Motor neuron (in vitro differentiated cells): ENCODE measurements around the gene CDK6. TPM values are rescaled to one million over a fixed set of nuclear protein-coding genes. Genes with fewer than 3 reads are reported as not detected.

ENCODE experiments used
- ATAC-seq, 8 experiments: fragments of 200-7000 bp; cut with Tn5 transposase; replicated peaks in 6 of 8; 2 replicates each; pipeline ENCODE4 v1.8.0; 2021; ENCODE audit warnings: mild to moderate bottlenecking in 8 of 8, moderate library complexity in 8 of 8
- H3K27ac ChIP-seq, 2 donors: fragments of 250-450 bp; sonication (Bioruptor Pico); 2 replicates each; pipeline ENCODE4 v1.9.0; 2021; ENCODE audit warnings: antibody characterized with exemption in 2 of 2, mild to moderate bottlenecking in 2 of 2, moderate library complexity in 1 of 2
- H3K4me1 ChIP-seq, 2 donors: fragments of 250-450 bp; sonication (Bioruptor Pico); replicated peaks in 1 of 2; 2 replicates each; pipeline ENCODE4 v1.6.1; 2021; ENCODE audit warnings: antibody characterized with exemption in 2 of 2, mild to moderate bottlenecking in 2 of 2, moderate library complexity in 1 of 2
- H3K4me3 ChIP-seq, 5 donors: fragments of 250-450 bp; sonication (Bioruptor Pico); 2 replicates each; pipeline ENCODE4 v1.9.0; 2021; ENCODE audit warnings: antibody characterized with exemption in 5 of 5, mild to moderate bottlenecking in 5 of 5, moderate library complexity in 4 of 5
- WGBS, 10 experiments: fragments of 450-650 bp; shearing (Covaris generic); methylation state at CpG; one replicate each; pipeline ENCODE4 v1.0.0; 2022; 5-methylcytosine and 5-hydroxymethylcytosine counted together
- in situ Hi-C, 9 experiments: fragments of 400-800 bp; cut with MboI; loops; one replicate each; pipeline ENCODE4 v1.15.0; 2021; ENCODE audit warnings: low sequenced_read_pairs in 9 of 9, low pct_unique_long_range_greater_than_20kb in 2 of 9; ENCODE audit not compliant: unreplicated experiment in 9 of 9
- total RNA-seq, 8 experiments: library from RNA; unstranded; fragments of 300-600 nt; gene quantifications; 2 replicates each; pipeline versions ENCODE4 v1.2.3 to v1.2.4, GENCODE V29; 2022

Gene CDK6
- total RNA-seq, 8 experiments from 2014 or later, result 11.2 to 55.2 (median 25.7) TPM

- in situ Hi-C loops, result loop anchor here in 1 of 9 experiments (25.0 kb wide), 1 partner anchor 418 kb away; no protein-coding TSS in a partner anchor
- no peak for ATAC-seq
- Histone ChIP-seq H3K4me1 (peaks cover 0 to 11% of the 10 kb centered on the region in 2 donors), H3K27ac (no peak overlapping the region), H3K4me3 (no peak overlapping the region)
- WGBS, 10 experiments, result 92 to 100% (median 100%) methylated on average over 1 to 2 of the region's 2 CpGs; no CpG with 5 or more reads in 2 of the 10 experiments
Measured at GRCh38 chr7:92643821-92644220, 192.6 kb downstream of the CDK6 start.

GRCh38 chr7:92641921-92642511 lies 194.4 kb downstream of the CDK6 start:
- 23 to 100% (median 80%) methylated on average over 1 to 4 of the region's 4 CpGs; no CpG with 5 or more reads in 3 of the 10 experiments for WGBS, 10 experiments
- no peak overlapping the region for H3K4me3 ChIP-seq
- peak in 2 of 8 experiments; percentile 16 to 18 for ATAC-seq
- no peak overlapping the region for H3K27ac ChIP-seq
- peaks cover 0 to 11% of the 10 kb centered on the region in 2 donors for H3K4me1 ChIP-seq
- in situ Hi-C loops, result loop anchor here in 1 of 9 experiments (25.0 kb wide), 1 partner anchor 420 kb away; no protein-coding TSS in a partner anchor

- Histone ChIP-seq H3K4me1 (peaks cover 6 to 9% of the 10 kb centered on the region in 2 donors), H3K4me3 (no peak overlapping the region), H3K27ac (no peak overlapping the region)
- in situ Hi-C loops, result loop anchor here in 1 of 9 experiments (25.0 kb wide), 1 partner anchor 422 kb away; no protein-coding TSS in a partner anchor
- no peak for ATAC-seq
- WGBS, 10 experiments, result 95 to 100% (median 100%) methylated on average over 1 to 4 of the region's 4 CpGs; no CpG with 5 or more reads in 3 of the 10 experiments
Measured at GRCh38 chr7:92639966-92640365, 196.4 kb downstream of the CDK6 start.

- no peak for ATAC-seq
- H3K4me1 ChIP-seq, result peaks cover 10 to 12% of the 10 kb centered on the region in 2 donors
- 34 to 100% (median 91%) methylated on average over 2 to 9 of the region's 9 CpGs for WGBS, 10 experiments
- H3K27ac ChIP-seq, result no peak overlapping the region
- H3K4me3 ChIP-seq, result no peak overlapping the region
- in situ Hi-C loops, result loop anchor here in 1 of 9 experiments (25.0 kb wide), 1 partner anchor 423 kb away; no protein-coding TSS in a partner anchor
Measured at GRCh38 chr7:92639213-92639896, 197.0 kb downstream of the CDK6 start.

- H3K4me3 ChIP-seq, result no peak overlapping the region
- ATAC-seq, result no peak
- H3K27ac ChIP-seq, result no peak overlapping the region
Measured at GRCh38 chr7:92636018-92636560, 200.3 kb downstream of the CDK6 start.

GRCh38 chr7:92635538-92635937 lies 200.8 kb downstream of the CDK6 start:
- 33 to 95% (median 84%) methylated on average over 2 to 4 of the region's 4 CpGs for WGBS, 10 experiments
- in situ Hi-C loops, result loop anchor here in 1 of 9 experiments (25.0 kb wide), 1 partner anchor 427 kb away; no protein-coding TSS in a partner anchor
- no peak overlapping the region for H3K4me3 ChIP-seq
- H3K4me1 ChIP-seq, result peaks cover 24 to 31% of the 10 kb centered on the region in 2 donors
- no peak for ATAC-seq
- no peak overlapping the region for H3K27ac ChIP-seq

More at GRCh38 chr7:92636018-92636560, 200.3 kb downstream of the CDK6 start:
- in situ Hi-C loops, result loop anchor here in 1 of 9 experiments (25.0 kb wide), 1 partner anchor 426 kb away; no protein-coding TSS in a partner anchor
- WGBS, 10 experiments, result 93 to 100% (median 100%) methylated on average over 1 to 5 of the region's 5 CpGs; no CpG with 5 or more reads in 1 of the 10 experiments
- peaks cover 24 to 31% of the 10 kb centered on the region in 2 donors for H3K4me1 ChIP-seq

- Histone ChIP-seq H3K4me1 (peaks cover 24 to 31% of the 10 kb centered on the region in 2 donors), H3K4me3 (no peak overlapping the region), H3K27ac (no peak overlapping the region)
- 2 to 53% (median 35%) methylated on average over 1 to 4 of the region's 4 CpGs for WGBS, 10 experiments
- peak; percentile 33 to 57 (median 50) for ATAC-seq
- in situ Hi-C loops, result loop anchor here in 1 of 9 experiments (25.0 kb wide), 1 partner anchor 427 kb away; no protein-coding TSS in a partner anchor
Measured at GRCh38 chr7:92634924-92635519, 201.4 kb downstream of the CDK6 start.

GRCh38 chr7:92634205-92634604 lies 202.2 kb downstream of the CDK6 start:
- peak in 1 of 8 experiments; percentile 10 for ATAC-seq
- H3K4me3 ChIP-seq, result no peak overlapping the region
- no peak overlapping the region for H3K27ac ChIP-seq
- in situ Hi-C loops, result loop anchor here in 1 of 9 experiments (25.0 kb wide), 1 partner anchor 428 kb away; no protein-coding TSS in a partner anchor
- WGBS, 10 experiments, result 0 to 67% (median 16%) methylated on average over 1 of the region's 1 CpG; no CpG with 5 or more reads in 2 of the 10 experiments
- H3K4me1 ChIP-seq, result peaks cover 24 to 31% of the 10 kb centered on the region in 2 donors

GRCh38 chr7:92633211-92633906 lies 203.0 kb downstream of the CDK6 start:
- WGBS, 10 experiments, result 0 to 48% (median 20%) methylated on average over 1 to 2 of the region's 2 CpGs; no CpG with 5 or more reads in 1 of the 10 experiments
- peak; percentile 88 to 95 (median 90) for ATAC-seq
- in situ Hi-C loops, result loop anchor here in 1 of 9 experiments (25.0 kb wide), 1 partner anchor 429 kb away; no protein-coding TSS in a partner anchor
- Histone ChIP-seq H3K27ac (peak overlapping the region in 1 of 2 donors; percentile 11), H3K4me1 (peaks cover 24 to 31% of the 10 kb centered on the region in 2 donors), H3K4me3 (no peak overlapping the region)

- in situ Hi-C loops, result loop anchor here in 1 of 9 experiments (25.0 kb wide), 1 partner anchor 430 kb away; no protein-coding TSS in a partner anchor
- WGBS, 10 experiments, result 86 to 100% (median 100%) methylated on average over 1 of the region's 1 CpG; no CpG with 5 or more reads in 1 of the 10 experiments
- Histone ChIP-seq H3K4me1 (peaks cover 24 to 31% of the 10 kb centered on the region in 2 donors), H3K4me3 (no peak overlapping the region), H3K27ac (no peak overlapping the region)
- no peak for ATAC-seq
Measured at GRCh38 chr7:92632791-92633190, 203.6 kb downstream of the CDK6 start.

- H3K4me3 ChIP-seq, result no peak overlapping the region
- in situ Hi-C loops, result loop anchor here in 1 of 9 experiments (25.0 kb wide), 1 partner anchor 430 kb away; no protein-coding TSS in a partner anchor
- ATAC-seq, result no peak
- H3K27ac ChIP-seq, result no peak overlapping the region
- H3K4me1 ChIP-seq, result peaks cover 24 to 31% of the 10 kb centered on the region in 2 donors
- WGBS, 10 experiments, result 80 to 100% (median 100%) methylated on average over 1 to 2 of the region's 2 CpGs; no CpG with 5 or more reads in 1 of the 10 experiments
Measured at GRCh38 chr7:92631850-92632487, 204.4 kb downstream of the CDK6 start.
